HepG2 (cell line): ENCODE data around the gene NSMCE1. TPM values are rescaled to one million over a fixed set of nuclear protein-coding genes. Genes with fewer than 3 reads are reported as not detected.
A peak's percentile ranks its signal among the peaks of the same experiment; 100 is the strongest.

ENCODE experiments used
- ARHGAP35 ChIP-seq: sonication (generic); formaldehyde crosslinking; IDR thresholded peaks from 2 replicates; pipeline ENCODE4 v1.9.0; 2022; ENCODE audit warnings: mild to moderate bottlenecking, inconsistent platforms, moderate library complexity, missing genetic modification reagents, borderline replicate concordance
- CREM ChIP-seq, 2 experiments: sonication (generic) in 1 of 2; formaldehyde crosslinking in 1 of 2; IDR thresholded peaks; 2 replicates each; pipeline versions ENCODE4 v1.4.0 to v1.6.1; 2016 to 2020; ENCODE audit warnings: antibody characterized with exemption in 1 of 2, mild to moderate bottlenecking in 1 of 2, missing genetic modification reagents in 1 of 2
- KAT8 ChIP-seq: IDR thresholded peaks from 2 replicates; pipeline ENCODE4 v1.6.1; 2016; ENCODE audit warnings: missing genetic modification reagents, missing compliant biosample characterization
- KDM4B ChIP-seq: sonication (generic); formaldehyde crosslinking; IDR thresholded peaks from 2 replicates; pipeline ENCODE4 v1.4.0; 2020; ENCODE audit warnings: missing genetic modification reagents
- KMT2B ChIP-seq: IDR thresholded peaks from 2 replicates; pipeline ENCODE4 v1.6.1; 2016; ENCODE audit warnings: missing genetic modification reagents, missing compliant biosample characterization
- PHF21A ChIP-seq: sonication (generic); formaldehyde crosslinking; IDR thresholded peaks from 2 replicates; pipeline ENCODE4 v1.5.0; 2020; ENCODE audit warnings: mild to moderate bottlenecking, missing genetic modification reagents
- SAFB2 ChIP-seq: sonication (generic); formaldehyde crosslinking; IDR thresholded peaks from 2 replicates; pipeline ENCODE4 v1.5.1; 2020; ENCODE audit warnings: missing genetic modification reagents, low read depth, mild to moderate bottlenecking, borderline replicate concordance
- SOX5 ChIP-seq: IDR thresholded peaks from 2 replicates; pipeline ENCODE4 v1.6.1; 2016; ENCODE audit warnings: borderline replicate concordance
- SRF ChIP-seq: IDR thresholded peaks from 2 replicates; pipeline ENCODE4 v1.6.1; 2011; ENCODE audit warnings: mild to moderate bottlenecking, low read depth, low read length, moderate library complexity
- ZBTB20 ChIP-seq: sonication (generic); formaldehyde crosslinking; IDR thresholded peaks from 2 replicates; pipeline ENCODE4 v1.8.1; 2023; ENCODE audit warnings: missing genetic modification reagents, low read depth, mild to moderate bottlenecking, borderline replicate concordance
- ZNF160 ChIP-seq: sonication (generic); formaldehyde crosslinking; IDR thresholded peaks from 2 replicates; pipeline ENCODE4 v1.8.0; 2022; ENCODE audit warnings: mild to moderate bottlenecking, inconsistent platforms, missing genetic modification reagents
- ZNF331 ChIP-seq: sonication (generic); formaldehyde crosslinking; IDR thresholded peaks from 2 replicates; pipeline ENCODE4 v1.4.0; 2020; ENCODE audit warnings: missing genetic modification reagents
- polyA plus RNA-seq, 8 experiments: library from polyadenylated mRNA; depleted of rRNA in 3 of 8; stranded (reverse) in 7 of 8; unstranded in 1 of 8; fragments of >200 nt; fragmentation: Illumina TruSeq in 4 of 8; extraction: Trizol in 4 of 8; gene quantifications; 2 replicates each; pipeline versions ENCODE4 v1.2.1 to v1.2.3, GENCODE V29; 2011 to 2016; ENCODE audit warnings: low read depth in 4 of 8, missing spikeins in 1 of 8, mixed read lengths in 1 of 8; ENCODE audit not compliant: insufficient read depth in 1 of 8
- total RNA-seq, 5 experiments: library from RNA; depleted of rRNA; stranded (reverse); fragments of >200 nt; fragmentation: Illumina TruSeq; extraction: Trizol; gene quantifications; 2 replicates each; pipeline ENCODE4 v1.2.3, GENCODE V29; 2016; ENCODE audit warnings: low read depth in 1 of 5
- TF ChIP-seq, protein P1 (sequence below): sonication (generic); formaldehyde crosslinking; IDR thresholded peaks from 2 replicates; pipeline ENCODE4 v1.4.0; 2020; ENCODE audit warnings: missing genetic modification reagents
- TF ChIP-seq, protein P2 (sequence below): sonication (generic); formaldehyde crosslinking; IDR thresholded peaks from 2 replicates; pipeline ENCODE4 v1.4.0; 2020; ENCODE audit warnings: missing genetic modification reagents, borderline replicate concordance
- TF ChIP-seq, protein P3 (sequence below): sonication (generic); formaldehyde crosslinking; IDR thresholded peaks from 2 replicates; pipeline ENCODE4 v1.5.0; 2020; ENCODE audit warnings: mild to moderate bottlenecking, missing genetic modification reagents
- TF ChIP-seq, protein P4 (sequence below): sonication (generic); formaldehyde crosslinking; conservative IDR thresholded peaks from 2 replicates; pipeline ENCODE4 v1.4.0; 2020; ENCODE audit warnings: missing genetic modification reagents
- TF ChIP-seq, protein P5 (sequence below): sonication (generic); formaldehyde crosslinking; IDR thresholded peaks from 2 replicates; pipeline ENCODE4 v1.5.0; 2020; ENCODE audit warnings: missing genetic modification reagents

Gene NSMCE1
- total and polyA plus RNA-seq, 2 of the 13 experiments (the other 11 are each of a cell fraction or from before 2014, with no cell fraction given), result 42.7 to 52.9 TPM

DNA sequence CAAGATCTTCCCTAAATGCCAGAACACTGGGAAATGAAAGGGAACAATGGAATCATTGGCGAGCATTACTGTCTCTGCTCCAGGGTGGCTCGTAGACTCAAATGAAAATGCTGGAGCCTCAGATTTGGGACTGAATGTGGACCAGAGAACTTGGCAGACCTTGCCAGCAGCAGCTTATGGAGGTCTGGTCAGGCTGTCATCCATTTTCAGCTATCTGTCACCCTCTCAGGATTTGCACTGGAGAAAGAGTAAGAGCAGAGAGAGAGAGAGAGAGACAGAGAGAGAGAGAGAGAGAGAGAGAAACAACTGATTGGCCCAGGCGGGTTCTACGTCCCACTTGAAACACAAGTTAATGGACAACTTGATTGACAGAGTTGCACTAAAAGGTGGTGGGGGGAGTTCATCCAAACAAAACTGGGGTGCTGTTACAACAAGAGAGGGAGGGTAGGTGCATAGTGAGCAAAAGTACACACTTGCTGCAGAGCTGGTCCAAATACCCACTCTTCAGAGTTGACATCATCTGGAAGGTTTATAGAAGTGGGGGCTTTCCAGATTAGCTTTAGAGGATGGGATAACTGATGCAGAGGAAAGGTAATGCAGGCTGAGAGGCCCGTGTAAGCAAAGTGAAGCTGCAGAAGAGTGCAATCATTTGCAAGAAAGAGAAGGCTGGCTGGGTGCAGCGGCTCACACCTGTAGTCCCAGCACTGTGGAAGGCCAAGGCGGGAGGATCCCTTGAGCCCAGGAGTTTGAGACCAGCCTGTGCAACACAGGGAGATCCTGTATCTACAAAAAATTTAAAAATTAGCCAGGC is 16.5 kb upstream of the NSMCE1 start (continued):
- TF ChIP-seq, protein P1, sequence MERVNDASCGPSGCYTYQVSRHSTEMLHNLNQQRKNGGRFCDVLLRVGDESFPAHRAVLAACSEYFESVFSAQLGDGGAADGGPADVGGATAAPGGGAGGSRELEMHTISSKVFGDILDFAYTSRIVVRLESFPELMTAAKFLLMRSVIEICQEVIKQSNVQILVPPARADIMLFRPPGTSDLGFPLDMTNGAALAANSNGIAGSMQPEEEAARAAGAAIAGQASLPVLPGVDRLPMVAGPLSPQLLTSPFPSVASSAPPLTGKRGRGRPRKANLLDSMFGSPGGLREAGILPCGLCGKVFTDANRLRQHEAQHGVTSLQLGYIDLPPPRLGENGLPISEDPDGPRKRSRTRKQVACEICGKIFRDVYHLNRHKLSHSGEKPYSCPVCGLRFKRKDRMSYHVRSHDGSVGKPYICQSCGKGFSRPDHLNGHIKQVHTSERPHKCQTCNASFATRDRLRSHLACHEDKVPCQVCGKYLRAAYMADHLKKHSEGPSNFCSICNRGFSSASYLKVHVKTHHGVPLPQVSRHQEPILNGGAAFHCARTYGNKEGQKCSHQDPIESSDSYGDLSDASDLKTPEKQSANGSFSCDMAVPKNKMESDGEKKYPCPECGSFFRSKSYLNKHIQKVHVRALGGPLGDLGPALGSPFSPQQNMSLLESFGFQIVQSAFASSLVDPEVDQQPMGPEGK, result peak; percentile 37; the same call in 1 of the 2 replicates
- TF ChIP-seq SRF (no peak), PHF21A (CRISPR knock-in tag) (peak; percentile 60; the same call in 1 of the 2 replicates), KMT2B (CRISPR knock-in tag) (peak; percentile 30; the same call in 1 of the 2 replicates), KAT8 (CRISPR knock-in tag) (no peak), ZNF160 (CRISPR knock-in tag) (no peak), KDM4B (CRISPR knock-in tag) (no peak), ZNF331 (no peak), SOX5 (CRISPR knock-in tag) (0 out of 2 replicates have a peak, but pooled peaks have one; percentile 4), ARHGAP35 (CRISPR knock-in tag) (no peak), CREM (IDR thresholded peaks at IDR 0.05) (no peak; the same call in 1 of the 2 replicates), CREM (CRISPR knock-in tag; IDR thresholded peaks at IDR 0.05) (no peak), ZBTB20 (CRISPR knock-in tag) (no peak), SAFB2 (CRISPR knock-in tag) (no peak)
- TF ChIP-seq, protein P2, sequence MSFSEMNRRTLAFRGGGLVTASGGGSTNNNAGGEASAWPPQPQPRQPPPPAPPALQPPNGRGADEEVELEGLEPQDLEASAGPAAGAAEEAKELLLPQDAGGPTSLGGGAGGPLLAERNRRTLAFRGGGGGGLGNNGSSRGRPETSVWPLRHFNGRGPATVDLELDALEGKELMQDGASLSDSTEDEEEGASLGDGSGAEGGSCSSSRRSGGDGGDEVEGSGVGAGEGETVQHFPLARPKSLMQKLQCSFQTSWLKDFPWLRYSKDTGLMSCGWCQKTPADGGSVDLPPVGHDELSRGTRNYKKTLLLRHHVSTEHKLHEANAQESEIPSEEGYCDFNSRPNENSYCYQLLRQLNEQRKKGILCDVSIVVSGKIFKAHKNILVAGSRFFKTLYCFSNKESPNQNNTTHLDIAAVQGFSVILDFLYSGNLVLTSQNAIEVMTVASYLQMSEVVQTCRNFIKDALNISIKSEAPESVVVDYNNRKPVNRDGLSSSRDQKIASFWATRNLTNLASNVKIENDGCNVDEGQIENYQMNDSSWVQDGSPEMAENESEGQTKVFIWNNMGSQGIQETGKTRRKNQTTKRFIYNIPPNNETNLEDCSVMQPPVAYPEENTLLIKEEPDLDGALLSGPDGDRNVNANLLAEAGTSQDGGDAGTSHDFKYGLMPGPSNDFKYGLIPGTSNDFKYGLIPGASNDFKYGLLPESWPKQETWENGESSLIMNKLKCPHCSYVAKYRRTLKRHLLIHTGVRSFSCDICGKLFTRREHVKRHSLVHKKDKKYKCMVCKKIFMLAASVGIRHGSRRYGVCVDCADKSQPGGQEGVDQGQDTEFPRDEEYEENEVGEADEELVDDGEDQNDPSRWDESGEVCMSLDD, result no peak
- TF ChIP-seq, protein P3, sequence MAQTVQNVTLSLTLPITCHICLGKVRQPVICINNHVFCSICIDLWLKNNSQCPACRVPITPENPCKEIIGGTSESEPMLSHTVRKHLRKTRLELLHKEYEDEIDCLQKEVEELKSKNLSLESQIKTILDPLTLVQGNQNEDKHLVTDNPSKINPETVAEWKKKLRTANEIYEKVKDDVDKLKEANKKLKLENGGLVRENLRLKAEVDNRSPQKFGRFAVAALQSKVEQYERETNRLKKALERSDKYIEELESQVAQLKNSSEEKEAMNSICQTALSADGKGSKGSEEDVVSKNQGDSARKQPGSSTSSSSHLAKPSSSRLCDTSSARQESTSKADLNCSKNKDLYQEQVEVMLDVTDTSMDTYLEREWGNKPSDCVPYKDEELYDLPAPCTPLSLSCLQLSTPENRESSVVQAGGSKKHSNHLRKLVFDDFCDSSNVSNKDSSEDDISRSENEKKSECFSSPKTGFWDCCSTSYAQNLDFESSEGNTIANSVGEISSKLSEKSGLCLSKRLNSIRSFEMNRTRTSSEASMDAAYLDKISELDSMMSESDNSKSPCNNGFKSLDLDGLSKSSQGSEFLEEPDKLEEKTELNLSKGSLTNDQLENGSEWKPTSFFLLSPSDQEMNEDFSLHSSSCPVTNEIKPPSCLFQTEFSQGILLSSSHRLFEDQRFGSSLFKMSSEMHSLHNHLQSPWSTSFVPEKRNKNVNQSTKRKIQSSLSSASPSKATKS, result no peak
- TF ChIP-seq, protein P4, sequence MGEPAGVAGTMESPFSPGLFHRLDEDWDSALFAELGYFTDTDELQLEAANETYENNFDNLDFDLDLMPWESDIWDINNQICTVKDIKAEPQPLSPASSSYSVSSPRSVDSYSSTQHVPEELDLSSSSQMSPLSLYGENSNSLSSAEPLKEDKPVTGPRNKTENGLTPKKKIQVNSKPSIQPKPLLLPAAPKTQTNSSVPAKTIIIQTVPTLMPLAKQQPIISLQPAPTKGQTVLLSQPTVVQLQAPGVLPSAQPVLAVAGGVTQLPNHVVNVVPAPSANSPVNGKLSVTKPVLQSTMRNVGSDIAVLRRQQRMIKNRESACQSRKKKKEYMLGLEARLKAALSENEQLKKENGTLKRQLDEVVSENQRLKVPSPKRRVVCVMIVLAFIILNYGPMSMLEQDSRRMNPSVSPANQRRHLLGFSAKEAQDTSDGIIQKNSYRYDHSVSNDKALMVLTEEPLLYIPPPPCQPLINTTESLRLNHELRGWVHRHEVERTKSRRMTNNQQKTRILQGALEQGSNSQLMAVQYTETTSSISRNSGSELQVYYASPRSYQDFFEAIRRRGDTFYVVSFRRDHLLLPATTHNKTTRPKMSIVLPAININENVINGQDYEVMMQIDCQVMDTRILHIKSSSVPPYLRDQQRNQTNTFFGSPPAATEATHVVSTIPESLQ (CRISPR knock-in tag), result no peak
- TF ChIP-seq, protein P5, sequence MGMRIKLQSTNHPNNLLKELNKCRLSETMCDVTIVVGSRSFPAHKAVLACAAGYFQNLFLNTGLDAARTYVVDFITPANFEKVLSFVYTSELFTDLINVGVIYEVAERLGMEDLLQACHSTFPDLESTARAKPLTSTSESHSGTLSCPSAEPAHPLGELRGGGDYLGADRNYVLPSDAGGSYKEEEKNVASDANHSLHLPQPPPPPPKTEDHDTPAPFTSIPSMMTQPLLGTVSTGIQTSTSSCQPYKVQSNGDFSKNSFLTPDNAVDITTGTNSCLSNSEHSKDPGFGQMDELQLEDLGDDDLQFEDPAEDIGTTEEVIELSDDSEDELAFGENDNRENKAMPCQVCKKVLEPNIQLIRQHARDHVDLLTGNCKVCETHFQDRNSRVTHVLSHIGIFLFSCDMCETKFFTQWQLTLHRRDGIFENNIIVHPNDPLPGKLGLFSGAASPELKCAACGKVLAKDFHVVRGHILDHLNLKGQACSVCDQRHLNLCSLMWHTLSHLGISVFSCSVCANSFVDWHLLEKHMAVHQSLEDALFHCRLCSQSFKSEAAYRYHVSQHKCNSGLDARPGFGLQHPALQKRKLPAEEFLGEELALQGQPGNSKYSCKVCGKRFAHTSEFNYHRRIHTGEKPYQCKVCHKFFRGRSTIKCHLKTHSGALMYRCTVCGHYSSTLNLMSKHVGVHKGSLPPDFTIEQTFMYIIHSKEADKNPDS (CRISPR knock-in tag), result no peak
